GM12892 (cell line): Measurements from ENCODE around the gene VIPR2.

ENCODE experiments used
- DNase-seq: peaks from one replicate; pipeline ENCODE4 v3.0.0; 2011; ENCODE audit not compliant: insufficient read length
- FAIRE-seq: peaks from 2 replicates; lab custom pipeline; 2011; peaks lifted over from hg19 to GRCh38; lab: Jason Lieb, UNC
- POLR2A ChIP-seq: IDR thresholded peaks from 2 replicates; pipeline ENCODE4 v1.6.1; 2011; ENCODE audit warnings: low read depth, low read length, control low read depth
- POLR2AphosphoS5 ChIP-seq: IDR thresholded peaks from 2 replicates; pipeline ENCODE4 v1.6.1; 2011; ENCODE audit warnings: low read depth, low read length, control low read depth
- TAF1 ChIP-seq: IDR thresholded peaks from 2 replicates; pipeline ENCODE4 v1.6.1; 2011; ENCODE audit warnings: low read depth, mild to moderate bottlenecking, control low read depth, low read length, borderline replicate concordance

Gene VIPR2

DNA sequence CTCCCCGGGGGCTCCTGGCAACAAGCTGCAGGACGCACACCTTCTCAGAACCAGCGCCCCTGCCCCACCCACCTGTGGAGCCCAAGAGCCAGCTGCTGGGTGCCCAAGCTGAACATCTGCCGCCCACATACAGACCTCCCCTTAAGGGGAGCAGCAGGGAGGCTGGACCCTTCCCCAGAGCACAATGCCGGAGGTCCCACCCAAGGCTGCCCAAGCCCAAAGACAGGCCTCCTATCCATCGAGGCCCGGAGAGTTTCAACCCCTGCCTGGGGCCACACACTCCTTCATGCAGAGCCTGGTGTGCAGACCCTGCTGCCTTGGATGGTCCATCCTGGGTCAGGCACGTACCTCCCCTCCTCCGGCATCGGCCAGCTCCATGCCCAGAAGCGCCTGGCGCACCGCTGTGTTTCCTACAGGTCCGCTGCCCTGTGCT is 48.7 kb downstream of the VIPR2 start:
- TF ChIP-seq POLR2AphosphoS5 (no peak), POLR2A (no peak), TAF1 (no peak)
- DNase-seq (no peak), FAIRE-seq (no peak)

DNA sequence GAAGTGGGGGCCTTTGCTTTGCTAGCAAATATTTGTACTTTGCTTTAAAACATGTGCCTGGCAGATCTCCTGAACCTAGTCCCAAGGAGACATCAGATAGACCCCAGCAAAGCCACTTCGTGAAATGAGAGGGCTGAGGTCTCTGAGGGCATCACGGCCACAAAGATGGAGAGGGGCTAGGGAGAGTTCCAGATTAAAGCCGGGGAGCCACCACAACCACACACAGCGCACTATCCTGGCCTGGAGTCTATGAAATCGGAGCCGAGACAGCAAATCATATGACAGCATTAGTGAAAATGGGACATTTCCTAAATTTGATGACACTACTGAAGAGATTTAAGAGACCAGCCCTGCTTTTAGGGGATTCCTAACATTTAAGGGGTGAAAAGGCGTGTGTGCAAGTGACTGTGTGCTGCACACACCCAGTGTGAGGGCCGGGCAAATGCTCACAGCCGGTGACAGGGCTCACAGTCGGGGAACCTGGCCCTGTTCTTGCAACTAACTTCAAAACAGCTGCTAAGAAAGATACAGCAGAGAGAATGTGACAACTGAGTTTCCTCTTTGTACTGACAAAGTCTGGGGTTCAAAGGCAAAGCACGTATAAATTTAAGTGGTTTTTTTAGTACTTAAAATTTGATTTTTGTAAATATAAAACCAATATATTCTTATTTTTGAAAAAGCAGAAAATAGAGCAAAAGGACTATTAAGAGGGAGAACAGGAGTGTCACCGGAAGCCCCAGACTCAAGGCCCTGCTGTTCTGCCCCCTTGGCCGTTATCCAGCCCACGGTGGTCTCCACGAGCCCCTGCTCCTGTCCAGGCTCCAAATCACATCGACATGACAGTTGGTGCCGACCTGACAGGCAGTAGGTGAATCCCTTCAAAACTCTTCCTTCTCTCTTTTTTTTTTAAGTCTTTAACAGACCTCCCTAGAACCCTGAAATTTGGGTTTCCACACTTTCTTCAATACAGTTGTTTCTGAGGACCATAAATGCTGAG is 49.5 kb downstream of the VIPR2 start:
- FAIRE-seq (no peak), DNase-seq (no peak)
- TF ChIP-seq POLR2AphosphoS5 (no peak), TAF1 (no peak), POLR2A (no peak)

DNA sequence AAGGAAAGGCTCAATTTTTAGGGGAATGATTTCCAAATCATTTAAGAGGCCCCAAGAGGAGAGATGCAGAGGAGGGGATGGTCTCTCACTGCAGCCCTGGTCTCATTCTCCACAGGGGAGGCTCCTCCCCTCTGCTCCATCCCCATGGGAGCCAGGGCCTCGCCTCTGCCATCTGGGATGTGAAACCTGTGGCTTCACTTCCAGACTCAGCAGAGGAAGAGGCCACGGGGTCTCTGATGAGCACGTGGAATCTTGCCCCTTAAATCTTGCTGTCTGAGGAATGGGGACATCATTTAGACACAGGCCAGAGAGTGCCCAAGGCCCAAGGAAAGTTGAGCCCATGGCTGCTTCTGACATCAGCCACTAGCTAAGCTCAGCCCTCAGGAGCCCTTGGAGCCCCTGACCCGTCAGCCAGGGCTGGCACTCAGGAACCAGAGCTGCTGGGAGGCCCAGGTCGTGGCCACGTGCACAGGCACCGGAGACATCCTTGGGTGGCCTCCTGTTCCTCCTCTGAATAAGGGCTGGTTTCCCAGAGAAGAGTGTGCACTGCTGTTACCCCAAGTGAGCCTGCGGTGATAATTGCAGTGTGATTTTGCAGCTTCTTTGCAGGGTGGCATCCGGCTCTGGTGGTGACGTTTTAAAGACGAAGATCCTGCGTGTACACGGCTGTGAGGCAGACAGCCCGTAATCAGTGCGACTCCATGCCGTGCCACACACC is 50.5 kb downstream of the VIPR2 start:
- DNase-seq (no peak), FAIRE-seq (no peak)
- TF ChIP-seq POLR2A (no peak), TAF1 (no peak), POLR2AphosphoS5 (no peak)

DNA sequence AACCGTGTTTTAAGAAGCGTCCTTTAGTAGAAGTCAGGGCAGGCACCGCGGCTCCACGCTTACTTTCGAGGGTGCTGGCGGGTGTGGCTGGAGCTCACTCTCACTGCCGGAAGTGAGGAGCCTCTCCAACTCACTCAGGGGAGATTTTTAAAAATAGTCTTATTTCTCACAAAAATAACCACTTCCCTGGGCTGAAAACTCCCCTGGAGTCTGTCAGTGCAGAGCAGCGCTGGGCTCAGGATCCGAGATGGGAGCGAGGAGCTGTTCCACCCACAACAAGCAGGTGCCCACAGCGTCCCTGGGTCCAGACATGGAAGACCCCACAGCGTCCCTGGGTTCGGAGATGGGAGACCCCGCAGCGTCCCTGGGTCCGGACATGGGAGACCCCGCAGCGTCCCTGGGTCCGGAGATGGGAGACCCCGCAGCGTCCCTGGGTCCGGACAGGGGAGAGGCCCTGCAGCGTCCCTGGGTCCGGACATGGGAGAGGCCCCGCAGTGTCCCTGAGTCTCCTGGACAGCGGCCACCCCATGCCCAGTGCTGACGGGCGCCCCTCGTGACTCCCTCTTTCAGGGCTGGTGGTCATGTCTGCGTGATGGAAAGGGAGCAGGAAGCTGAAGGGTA is 51.2 kb downstream of the VIPR2 start:
- TF ChIP-seq POLR2A (no peak), POLR2AphosphoS5 (no peak), TAF1 (no peak)
- DNase-seq (no peak), FAIRE-seq (no peak)

DNA sequence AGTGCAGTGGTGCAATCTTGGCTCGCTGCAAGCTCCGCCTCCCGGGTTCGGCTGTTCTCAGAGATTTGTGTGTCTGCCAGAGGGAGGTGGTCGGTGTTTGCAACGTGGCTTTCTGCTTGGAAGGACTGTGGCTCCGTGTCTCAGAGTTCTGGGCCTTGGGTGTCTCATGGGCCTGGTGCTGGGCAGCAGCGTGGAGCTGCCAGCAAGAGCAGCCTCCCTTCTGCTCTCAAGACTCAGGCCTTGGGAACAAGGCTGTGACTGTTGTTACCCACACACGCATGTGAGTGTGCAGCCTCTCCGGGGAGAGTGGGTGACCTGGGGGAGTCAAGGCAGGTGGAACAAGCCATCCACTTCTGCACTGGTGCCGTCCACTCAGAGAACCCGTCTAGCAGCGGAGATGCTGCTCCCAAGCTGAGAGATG is 52.0 kb downstream of the VIPR2 start:
- FAIRE-seq (no peak), DNase-seq (no peak)
- TF ChIP-seq TAF1 (no peak), POLR2A (no peak), POLR2AphosphoS5 (no peak)

DNA sequence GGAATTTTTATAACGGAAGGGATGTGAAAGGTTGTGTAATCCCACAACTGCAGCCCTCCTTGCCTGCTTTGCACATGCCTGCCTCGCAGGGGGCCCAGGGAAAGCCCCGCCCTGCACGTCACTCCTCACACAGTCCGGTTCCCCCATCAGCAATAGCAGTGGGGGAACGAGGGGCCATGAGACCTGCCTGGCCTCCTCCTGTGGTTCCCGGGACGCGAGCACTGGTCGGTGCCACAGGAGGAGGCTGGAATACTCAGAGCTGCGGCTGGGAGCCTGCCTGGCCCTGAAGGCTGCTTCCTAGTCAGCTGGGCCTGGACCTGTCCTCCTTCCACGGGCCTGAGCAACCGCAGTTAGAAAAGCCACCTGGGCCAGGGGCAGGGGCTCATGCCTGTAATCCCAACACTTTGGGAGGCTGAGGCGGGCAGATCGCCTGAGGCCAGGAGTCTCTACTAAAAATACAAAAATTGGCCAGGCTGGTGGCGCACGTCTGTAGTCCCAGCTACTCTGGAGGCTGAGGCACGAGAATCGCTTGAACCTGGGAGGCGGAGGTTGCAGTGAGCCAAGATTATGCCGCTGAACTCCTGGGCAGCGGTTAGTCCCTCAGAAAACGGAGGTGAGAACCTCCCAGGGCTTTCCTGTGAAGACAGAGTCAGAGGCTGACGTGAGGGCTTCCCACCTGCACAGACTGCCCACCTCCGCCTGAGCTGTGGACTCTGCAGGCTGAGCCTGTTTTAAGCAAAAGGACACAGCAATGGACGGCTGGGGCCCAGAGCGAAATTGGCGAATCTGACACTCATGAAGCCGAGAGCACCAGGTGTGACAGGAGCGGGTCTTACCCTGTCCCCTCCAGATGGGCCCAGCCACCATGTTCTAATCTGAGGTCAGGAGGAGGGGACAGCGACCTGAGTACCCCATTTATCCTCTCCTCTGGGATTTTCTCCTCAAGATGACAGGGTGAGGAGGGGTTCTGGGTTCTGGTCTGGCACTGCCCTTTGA is 52.9 kb downstream of the VIPR2 start:
- TF ChIP-seq POLR2AphosphoS5, result no peak
- no peak for TF ChIP-seq TAF1
- TF ChIP-seq POLR2A, result no peak
- FAIRE-seq (no peak), DNase-seq (no peak)

DNA sequence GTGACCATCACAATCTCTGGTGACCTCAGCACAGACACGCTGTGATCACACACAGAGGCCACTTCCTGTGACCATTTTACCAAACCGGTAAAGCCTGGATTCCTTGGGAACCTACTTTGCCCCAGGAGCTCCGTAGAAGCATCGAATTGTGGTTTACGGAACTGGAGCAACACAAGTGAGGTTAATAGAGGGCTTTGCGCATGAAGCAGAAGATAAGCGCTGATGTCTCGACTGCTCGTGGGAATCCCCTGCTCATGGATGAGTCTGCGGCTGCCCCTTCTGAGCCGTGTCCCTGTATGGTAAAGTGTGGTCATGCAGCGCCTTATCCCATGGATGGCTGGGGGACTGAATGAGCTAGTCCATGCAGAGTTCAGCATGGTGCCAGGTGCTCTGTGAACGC is 53.6 kb downstream of the VIPR2 start:
- no peak for TF ChIP-seq POLR2AphosphoS5
- no peak for TF ChIP-seq POLR2A
- no peak for TF ChIP-seq TAF1
- no peak for DNase-seq
- no peak for FAIRE-seq

DNA sequence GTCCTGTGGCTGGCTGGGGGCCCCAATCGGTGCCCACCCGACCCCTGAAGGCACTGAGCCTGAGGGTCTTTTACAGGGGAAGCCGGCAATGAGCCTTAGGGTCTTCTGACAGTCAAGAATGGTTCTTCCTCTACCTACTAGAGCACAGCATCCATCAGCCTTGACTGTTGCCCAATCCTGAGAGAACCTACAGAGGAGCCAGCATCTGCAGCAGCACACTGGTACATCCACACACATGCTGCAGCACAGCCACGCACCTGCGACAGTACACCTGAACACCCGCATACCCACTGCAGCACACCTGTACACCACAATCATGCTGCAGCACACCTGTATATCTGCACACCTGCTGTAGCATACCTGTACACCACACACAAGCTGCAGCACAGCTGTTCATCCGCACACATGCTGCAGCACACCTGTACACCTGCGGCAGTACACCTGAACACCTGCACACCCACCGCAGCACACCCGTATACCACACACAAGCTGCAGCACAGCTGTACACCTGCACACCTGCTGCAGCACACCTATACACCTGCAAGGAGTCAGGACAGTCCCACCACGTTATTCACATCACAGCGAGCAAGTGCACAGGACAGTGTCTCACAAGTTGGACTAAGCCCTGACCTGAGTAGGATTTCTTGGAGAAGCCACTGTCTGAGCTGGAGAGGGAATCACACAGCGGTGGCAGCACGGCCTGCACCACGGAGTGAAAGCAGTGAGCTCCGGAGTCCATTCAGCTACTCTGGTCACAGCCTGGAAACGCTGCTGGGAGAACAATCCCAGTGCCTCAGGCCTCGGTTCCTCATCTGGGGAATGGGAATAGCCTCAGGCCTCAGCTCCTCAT is 56.4 kb downstream of the VIPR2 start:
- TF ChIP-seq POLR2AphosphoS5 (no peak), TAF1 (no peak), POLR2A (no peak)
- FAIRE-seq, result no peak
- DNase-seq, result no peak

DNA sequence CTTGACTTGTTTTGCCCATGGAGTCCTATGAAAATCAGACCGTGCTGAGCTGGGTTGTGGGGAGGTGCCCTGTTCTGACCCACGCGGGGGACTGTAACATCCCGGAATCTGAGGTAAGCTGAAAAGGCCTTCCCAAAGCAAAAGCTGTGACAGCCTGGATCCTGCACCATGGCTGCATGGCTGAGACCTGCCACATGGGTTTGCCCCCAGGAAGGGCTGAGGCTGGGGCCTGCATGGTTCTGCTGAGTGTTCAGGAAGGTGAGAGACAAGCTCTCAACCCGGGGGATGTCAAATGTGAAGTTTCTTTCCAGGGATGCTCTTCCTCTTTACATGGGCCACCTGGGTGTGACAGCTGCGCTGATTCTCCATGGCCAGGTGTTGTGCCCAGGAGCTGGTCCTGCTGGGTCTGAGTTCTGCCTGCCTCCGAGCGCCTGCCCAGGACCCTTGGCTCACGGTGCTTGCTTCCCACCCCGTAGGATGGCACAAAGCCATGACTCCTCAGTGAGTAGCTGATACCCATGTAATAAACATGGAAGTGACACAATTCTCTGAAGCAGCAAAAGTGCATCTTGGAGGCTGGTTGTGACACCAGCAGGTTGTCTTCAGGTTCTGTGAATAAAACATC is 58.3 kb downstream of the VIPR2 start:
- DNase-seq (no peak), FAIRE-seq (no peak)
- TF ChIP-seq POLR2AphosphoS5, result no peak
- TF ChIP-seq POLR2A, result no peak
- no peak for TF ChIP-seq TAF1

DNA sequence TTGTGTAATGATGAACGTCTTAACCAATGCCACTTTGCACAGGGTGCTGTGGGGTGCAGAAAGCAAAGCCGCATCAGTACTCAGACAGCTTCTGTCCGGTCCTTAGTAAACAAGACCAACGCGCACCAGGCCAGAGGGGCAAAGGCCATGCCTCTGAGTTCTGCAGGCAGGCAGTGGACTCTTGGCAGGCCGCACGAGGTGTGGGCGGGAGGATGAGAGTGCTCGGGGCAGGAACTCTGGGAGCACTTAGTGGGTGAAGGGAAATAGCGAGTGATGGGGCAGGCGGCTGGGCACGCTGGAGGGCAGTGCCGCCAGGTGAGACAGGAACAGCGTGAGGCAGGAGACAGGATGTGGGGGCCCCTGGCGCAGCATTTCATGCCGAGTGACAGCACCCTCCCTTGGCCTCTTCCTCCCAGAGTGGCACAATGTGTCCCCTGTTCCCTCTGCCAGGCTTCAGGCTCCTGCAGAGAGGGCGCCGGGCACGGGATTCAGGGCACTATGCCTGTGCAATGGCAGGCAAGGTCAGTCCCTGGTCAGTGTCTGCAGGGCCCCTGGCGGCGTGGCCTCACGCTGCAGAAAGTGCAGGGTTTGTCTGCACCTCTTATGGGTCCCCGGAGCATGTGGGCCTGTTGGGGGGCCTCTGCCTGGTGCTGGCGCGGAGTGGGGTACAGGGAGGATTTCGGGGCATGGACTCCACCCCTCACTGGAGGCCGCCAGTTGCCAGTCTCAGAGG is 60.4 kb downstream of the VIPR2 start:
- TF ChIP-seq POLR2A (no peak), POLR2AphosphoS5 (no peak), TAF1 (no peak)
- FAIRE-seq (no peak), DNase-seq (no peak)
